H7 (cell line): Measurements from ENCODE around the gene PCSK6. TPM values are rescaled to one million over a fixed set of nuclear protein-coding genes. Genes with fewer than 3 reads are reported as not detected.
A peak's percentile ranks its signal among the peaks of the same experiment; 100 is the strongest.
"Not testable (repeated sequence)": the region's sequence is repeated elsewhere in the genome, so short reads cannot be mapped to it uniquely, and the experiment has no call there.

Source experiments
- DNase-seq: peaks from one replicate; pipeline ENCODE4 v3.0.0; 2012
- H3K27me3 ChIP-seq: 2 replicates; pipeline ENCODE4 v1.6.0; 2011; ENCODE audit warnings: mild to moderate bottlenecking, low read length; ENCODE audit not compliant: control insufficient read depth, insufficient read depth
- H3K36me3 ChIP-seq: replicated peaks from 2 replicates; pipeline ENCODE4 v1.5.1; 2011; ENCODE audit warnings: low read length; ENCODE audit not compliant: control insufficient read depth, insufficient read depth
- H3K4me3 ChIP-seq: 2 replicates; pipeline ENCODE4 v1.5.1; 2011; ENCODE audit warnings: low read depth, mild to moderate bottlenecking, control low read depth, low read length, moderate library complexity; ENCODE audit not compliant: insufficient read depth
- total RNA-seq: library from RNA; depleted of rRNA; stranded (reverse); fragments of >200 nt; shearing (Covaris generic); gene quantifications from 2 replicates; pipeline ENCODE4 v1.2.3, GENCODE V29; 2014

PCSK6 gene
- total RNA-seq, 1 experiment from 2014 or later: 3.9 TPM

- Histone ChIP-seq H3K27me3 (no peaks in the 10 kb centered on the region), H3K4me3 (no peak overlapping the region), H3K36me3 (no peaks in the 10 kb centered on the region)
- peak; percentile 51 for DNase-seq
These were observed 181.5 kb downstream of the PCSK6 start for GRCh38 chr15:101307897-101308603.

GRCh38 chr15:101307048-101307896 is 182.2 kb downstream of the PCSK6 start:
- peak; percentile 46 for DNase-seq
- Histone ChIP-seq H3K4me3 (no peak overlapping the region), H3K36me3 (no peaks in the 10 kb centered on the region), H3K27me3 (no peaks in the 10 kb centered on the region)

GRCh38 chr15:101306341-101307047 is 183.0 kb downstream of the PCSK6 start:
- Histone ChIP-seq H3K27me3 (no peaks in the 10 kb centered on the region), H3K4me3 (no peak overlapping the region), H3K36me3 (no peaks in the 10 kb centered on the region)
- DNase-seq: peak; percentile 33

DNA sequence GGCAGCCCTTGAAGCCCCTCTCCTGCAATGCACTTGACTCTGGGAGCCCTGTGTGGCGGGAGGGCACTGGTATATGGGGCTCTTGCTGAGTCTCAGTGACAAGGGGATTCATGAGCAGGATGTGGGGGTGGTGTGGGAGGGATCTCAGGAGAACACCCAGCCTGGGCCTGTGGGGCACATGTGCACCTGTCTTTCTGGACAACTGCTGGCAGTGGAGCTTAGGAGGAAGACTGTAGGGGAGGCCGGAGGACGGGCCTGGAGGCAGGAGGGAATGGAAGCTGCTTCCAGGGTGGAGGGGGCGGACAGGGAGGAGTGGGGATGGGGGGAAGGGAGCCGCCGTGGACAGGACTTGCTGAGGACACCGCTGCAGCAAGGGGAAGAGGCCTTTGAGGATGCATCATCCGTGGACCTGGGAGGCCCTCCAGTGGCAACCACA is 183.7 kb downstream of the PCSK6 start:
- no peaks in the 10 kb centered on the region for H3K36me3 ChIP-seq
- H3K4me3 ChIP-seq: no peak overlapping the region
- DNase-seq: peak; percentile 39
- H3K27me3 ChIP-seq: no peaks in the 10 kb centered on the region

DNA sequence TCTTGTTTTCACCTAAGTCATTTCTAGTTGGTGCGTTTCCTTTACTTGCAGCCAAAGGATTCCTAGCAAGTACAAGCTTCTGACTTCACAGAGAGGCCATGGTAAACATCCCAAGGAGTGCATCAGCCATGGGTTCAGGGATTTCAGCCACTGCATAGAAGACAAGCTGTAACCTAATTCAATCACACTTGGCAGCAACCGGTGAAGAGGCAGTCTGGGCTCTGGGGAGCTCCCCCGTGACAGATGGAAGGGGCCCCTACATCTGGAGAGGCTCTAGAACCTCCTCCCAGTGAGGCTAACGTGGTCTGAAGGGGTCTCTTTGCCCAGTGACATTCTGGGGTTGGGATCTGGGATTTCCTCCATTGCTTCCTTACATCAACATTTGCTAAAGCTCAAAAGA is 186.1 kb downstream of the PCSK6 start:
- no peak overlapping the region for H3K4me3 ChIP-seq
- DNase-seq: no peak
- H3K27me3 ChIP-seq: no peaks in the 10 kb centered on the region
- H3K36me3 ChIP-seq: no peaks in the 10 kb centered on the region

GRCh38 chr15:101296418-101297405 is 192.8 kb downstream of the PCSK6 start:
- Histone ChIP-seq H3K36me3 (peaks cover 2% of the 10 kb centered on the region; the same call in 1 of the 2 replicates), H3K27me3 (no peaks in the 10 kb centered on the region), H3K4me3 (no peak overlapping the region)
- no peak for DNase-seq

GRCh38 chr15:101295607-101296161 is 193.8 kb downstream of the PCSK6 start:
- H3K36me3 ChIP-seq: peaks cover 2% of the 10 kb centered on the region; the same call in 1 of the 2 replicates
- peak; percentile 85 for DNase-seq
- no peaks in the 10 kb centered on the region for H3K27me3 ChIP-seq
- peak overlapping the region; percentile 99 for H3K4me3 ChIP-seq

DNA sequence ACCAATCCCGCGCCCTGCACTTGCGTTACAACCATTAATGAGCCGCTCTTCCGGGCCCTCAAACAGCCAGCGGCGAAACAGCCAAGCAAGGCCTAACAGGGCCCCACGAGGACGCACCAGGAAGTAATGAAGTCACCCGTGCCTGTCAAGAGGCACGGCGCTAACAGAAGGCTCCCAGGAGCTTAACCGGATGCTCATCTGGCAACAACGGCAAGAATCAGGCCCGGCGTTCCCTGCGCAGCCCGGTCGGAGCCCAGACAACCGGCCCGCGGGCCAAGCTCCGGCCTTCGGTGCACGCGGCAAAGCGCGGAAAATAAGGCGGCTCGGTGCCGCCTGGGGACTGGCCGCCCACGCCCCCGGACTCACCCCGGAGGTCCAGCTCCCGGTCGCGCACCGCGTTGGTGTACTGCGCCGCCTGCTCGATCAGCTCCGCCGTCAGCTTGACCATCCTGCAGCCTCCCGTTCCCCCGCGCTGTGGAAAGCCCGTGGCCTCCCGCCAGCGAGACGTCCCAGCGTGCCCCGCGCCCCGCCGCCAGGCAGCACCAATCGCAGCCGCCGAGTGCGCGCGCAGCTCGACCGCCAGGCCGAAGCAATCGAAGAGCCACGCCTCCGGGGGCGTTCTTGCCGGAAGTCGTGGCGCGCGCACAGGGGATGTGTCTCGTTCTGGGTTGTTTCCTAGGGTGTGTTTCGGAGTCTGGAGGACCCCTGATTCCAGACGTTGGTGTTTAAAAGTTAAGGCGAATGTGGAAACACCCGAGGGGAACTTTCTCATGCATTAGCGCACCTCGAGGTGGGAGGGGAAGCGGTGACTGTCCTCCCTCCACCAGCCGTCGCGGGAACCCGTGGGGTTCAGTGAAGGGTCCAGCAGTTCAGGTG is 194.5 kb downstream of the PCSK6 start, which contains the start of gene SNRPA1:
SNRPA1 (minus strand) TSS at position 518 of the 876 bp plus-strand sequence; CDS start at position 448, 70 bp downstream.
- H3K4me3 ChIP-seq: peak within 1 kb of the TSS; percentile 99
- DNase-seq: peak; percentile 98
- H3K27me3 ChIP-seq: no peaks in the 10 kb centered on the region
- H3K36me3 ChIP-seq: peaks cover 2% of the 10 kb centered on the region; the same call in 1 of the 2 replicates

GRCh38 chr15:101293122-101293521 is 196.4 kb downstream of the PCSK6 start:
- no peaks in the 10 kb centered on the region for H3K27me3 ChIP-seq
- peaks cover 5% of the 10 kb centered on the region for H3K36me3 ChIP-seq
- DNase-seq: no peak
- peak overlapping the region; percentile 1; the same call in 1 of the 2 replicates for H3K4me3 ChIP-seq

GRCh38 chr15:101288905-101289513 is 200.5 kb downstream of the PCSK6 start:
- Histone ChIP-seq H3K36me3 (peaks cover 29% of the 10 kb centered on the region), H3K27me3 (no peaks in the 10 kb centered on the region), H3K4me3 (no peak overlapping the region)
- peak; percentile 69 for DNase-seq

GRCh38 chr15:101287342-101287741 is 202.2 kb downstream of the PCSK6 start:
- peaks cover 36% of the 10 kb centered on the region for H3K36me3 ChIP-seq
- not testable (repeated sequence) for H3K27me3 ChIP-seq, DNase-seq, H3K4me3 ChIP-seq

DNA sequence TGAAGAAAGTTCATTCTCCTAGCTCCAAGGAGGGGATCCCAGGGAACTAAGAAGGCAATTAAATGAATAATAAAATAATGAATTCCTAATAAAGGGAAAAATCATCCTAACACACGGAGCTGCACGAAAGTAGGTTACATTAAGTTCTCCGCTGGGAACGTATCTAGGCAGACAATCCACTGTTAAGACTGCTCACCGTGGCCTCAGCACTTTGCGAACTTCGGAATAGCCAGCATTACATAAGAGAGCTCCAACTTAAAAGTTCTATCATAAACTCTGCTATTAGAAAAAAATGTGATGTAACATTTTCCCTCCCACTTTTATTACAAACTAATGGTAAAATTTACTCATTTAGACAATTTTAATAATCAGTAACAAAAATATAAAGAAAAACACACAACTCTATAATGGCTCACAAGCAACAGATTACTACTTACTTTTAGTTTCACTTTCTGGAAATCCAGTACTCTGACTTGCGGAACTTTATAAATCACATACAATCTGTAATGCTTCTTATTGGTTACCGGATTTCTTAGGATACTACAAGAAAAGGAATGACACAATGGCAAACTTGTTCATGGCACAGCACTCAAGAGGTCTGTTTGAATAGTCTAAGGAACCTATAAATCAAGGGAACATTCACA is 202.9 kb downstream of the PCSK6 start:
- H3K27me3 ChIP-seq: no peaks in the 10 kb centered on the region
- no peak for DNase-seq
- peaks cover 34% of the 10 kb centered on the region for H3K36me3 ChIP-seq
- no peak overlapping the region for H3K4me3 ChIP-seq
